Hepatocyte (in vitro differentiated cells): Measurements from ENCODE around the gene COL19A1. TPM values are rescaled to one million over a fixed set of nuclear protein-coding genes. Genes with fewer than 3 reads are reported as not detected.
"Not testable (repeated sequence)": the region's sequence is repeated elsewhere in the genome, so short reads cannot be mapped to it uniquely, and the experiment has no call there.

ENCODE experiments used
- DNase-seq: peaks from one replicate; pipeline ENCODE4 v3.0.0-alpha.2; 2016; ENCODE audit warnings: low spot score
- H2AFZ ChIP-seq: fragments of 200-600 bp; sonication (generic); 2 replicates; pipeline ENCODE4 v1.6.0; 2016; ENCODE audit warnings: antibody characterized with exemption, mild to moderate bottlenecking
- H3K27ac ChIP-seq: fragments of 200-600 bp; sonication (generic); 2 replicates; pipeline ENCODE4 v1.5.1; 2016; ENCODE audit warnings: mild to moderate bottlenecking
- H3K27me3 ChIP-seq: fragments of 200-600 bp; sonication (generic); 2 replicates; pipeline ENCODE4 v1.6.1; 2016
- H3K36me3 ChIP-seq: fragments of 200-600 bp; sonication (generic); replicated peaks from 2 replicates; pipeline ENCODE4 v1.5.1; 2016; ENCODE audit warnings: low read depth; ENCODE audit not compliant: insufficient read depth
- H3K4me1 ChIP-seq: fragments of 200-600 bp; sonication (generic); 2 replicates; pipeline ENCODE4 v1.5.1; 2016; ENCODE audit warnings: mild to moderate bottlenecking, moderate library complexity; ENCODE audit not compliant: insufficient read depth
- H3K4me2 ChIP-seq: fragments of 200-600 bp; sonication (generic); 2 replicates; pipeline ENCODE4 v1.6.0; 2016
- H3K4me3 ChIP-seq: fragments of 200-600 bp; sonication (generic); 2 replicates; pipeline ENCODE4 v1.5.1; 2016; ENCODE audit warnings: mild to moderate bottlenecking
- H3K79me2 ChIP-seq: fragments of 200-600 bp; sonication (generic); 2 replicates; pipeline ENCODE4 v1.6.0; 2017; ENCODE audit warnings: mild to moderate bottlenecking
- H3K9me2 ChIP-seq: fragments of 200-600 bp; sonication (generic); replicated peaks from 2 replicates; pipeline ENCODE4 v1.6.0; 2017; ENCODE audit warnings: mild to moderate bottlenecking; ENCODE audit not compliant: insufficient read depth
- H3K9me3 ChIP-seq: fragments of 200-600 bp; sonication (generic); 2 replicates; pipeline ENCODE4 v1.5.1; 2016; ENCODE audit warnings: low read depth, mild to moderate bottlenecking
- H4K20me1 ChIP-seq: fragments of 200-600 bp; sonication (generic); 2 replicates; pipeline ENCODE4 v1.6.0; 2016; ENCODE audit warnings: mild to moderate bottlenecking; ENCODE audit not compliant: insufficient read depth, poor library complexity, severe bottlenecking
- EZH2 ChIP-seq: fragments of 200-600 bp; sonication (generic); IDR thresholded peaks from 2 replicates; pipeline ENCODE4 v1.6.1; 2016; ENCODE audit warnings: antibody characterized with exemption, mild to moderate bottlenecking, borderline replicate concordance
- EZH2phosphoT487 ChIP-seq: fragments of 200-600 bp; sonication (generic); IDR thresholded peaks from one replicate; pipeline ENCODE4 v1.6.1; 2018; ENCODE audit warnings: antibody characterized with exemption, mild to moderate bottlenecking, low read depth, moderate library complexity; ENCODE audit not compliant: unreplicated experiment, severe bottlenecking
- WGBS: methylation state at CpG from one replicate; pipeline ENCODE4 v1.1.6; 2016; ENCODE audit warnings: low lambda C conversion rate; ENCODE audit errors: missing lambda C conversion rate; 5-methylcytosine and 5-hydroxymethylcytosine counted together
- polyA plus RNA-seq: library from polyadenylated mRNA; unstranded; fragments of >200 nt; fragmentation: Nextera tagmentation; extraction: Ambion mirVana; gene quantifications from 2 replicates; pipeline ENCODE4 v1.2.1, GENCODE V29; 2016
- total RNA-seq: library from RNA; depleted of rRNA; stranded (reverse); fragments of >200 nt; gene quantifications from 2 replicates; pipeline ENCODE4 v1.2.3, GENCODE V29; 2014
- TF ChIP-seq, protein P1 (sequence below): fragments of 200-600 bp; sonication (generic); IDR thresholded peaks from 2 replicates; pipeline ENCODE4 v1.5.1; 2016; ENCODE audit warnings: antibody characterized with exemption, mild to moderate bottlenecking; ENCODE audit not compliant: poor library complexity

The COL19A1 gene
- total and polyA plus RNA-seq, 2 experiments from 2014 or later: 1.1 to 1.2 TPM

DNA sequence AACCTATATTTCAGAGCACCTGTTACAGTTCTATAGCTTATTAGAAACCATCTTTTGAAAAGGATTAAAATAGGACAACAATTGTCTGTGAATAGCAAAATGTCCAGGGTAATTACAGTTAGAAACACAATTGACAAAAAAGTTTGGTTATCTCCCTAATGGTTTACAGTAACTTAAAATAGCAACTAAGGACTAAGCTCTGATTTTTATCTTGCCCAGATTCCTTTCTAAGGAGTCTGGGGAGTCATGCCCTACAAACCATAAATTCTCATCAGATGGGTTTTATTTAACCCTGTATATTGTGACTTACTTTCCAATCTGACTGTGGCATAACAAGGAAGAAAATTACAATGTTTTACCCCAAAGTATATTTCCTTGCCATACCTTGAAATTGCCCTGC lies 26.9 kb downstream of the COL19A1 start:
- not testable (repeated sequence) for H3K27me3 ChIP-seq, H3K79me2 ChIP-seq, H4K20me1 ChIP-seq, H3K9me3 ChIP-seq, H3K27ac ChIP-seq, H3K36me3 ChIP-seq, H3K4me2 ChIP-seq, DNase-seq, H3K9me2 ChIP-seq, H2AFZ ChIP-seq, H3K4me3 ChIP-seq
- peaks cover 15% of the 10 kb centered on the region for H3K4me1 ChIP-seq

DNA sequence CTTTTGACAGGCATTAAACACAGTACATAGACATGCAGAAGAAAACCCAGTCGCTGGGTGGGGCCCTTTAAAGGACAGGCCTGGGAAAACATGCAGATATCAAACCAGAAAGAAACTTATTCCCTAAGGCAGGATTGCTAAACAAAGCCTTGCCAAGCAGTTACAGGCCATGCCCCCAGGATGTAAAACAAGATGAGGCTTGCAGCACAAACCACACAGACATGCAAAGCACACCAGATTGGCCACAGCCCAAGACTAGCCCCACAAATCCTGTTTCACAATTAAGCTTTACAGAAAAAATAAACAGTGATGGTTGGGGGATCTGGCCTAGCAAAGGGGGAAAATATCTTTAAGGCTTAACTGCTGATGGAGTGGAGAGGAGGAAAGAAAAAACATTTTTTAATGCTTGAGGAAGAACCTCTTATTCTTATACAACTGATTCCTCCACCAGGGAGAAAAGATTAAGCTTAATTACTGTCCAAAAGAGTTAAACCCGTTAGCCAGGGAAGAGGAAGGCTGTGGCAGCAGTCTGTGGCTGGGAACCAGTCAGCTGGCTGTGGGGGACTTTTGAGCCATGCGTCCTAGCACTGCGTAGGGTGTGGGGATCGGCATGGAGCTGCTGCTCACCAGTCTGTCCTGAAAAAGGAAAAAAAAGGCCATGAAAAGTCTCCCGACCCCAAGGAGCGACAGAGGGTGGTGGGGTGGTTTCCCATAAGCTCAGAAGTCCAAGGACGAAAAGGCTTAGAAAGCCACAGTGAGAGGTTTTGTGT lies 28.4 kb downstream of the COL19A1 start:
- H3K4me1 ChIP-seq: peaks cover 15% of the 10 kb centered on the region
- H2AFZ ChIP-seq: no peak overlapping the region
- H3K9me2 ChIP-seq: no peaks in the 10 kb centered on the region
- TF ChIP-seq EZH2 (no peak), EZH2phosphoT487 (no peak)
- TF ChIP-seq, protein P1, sequence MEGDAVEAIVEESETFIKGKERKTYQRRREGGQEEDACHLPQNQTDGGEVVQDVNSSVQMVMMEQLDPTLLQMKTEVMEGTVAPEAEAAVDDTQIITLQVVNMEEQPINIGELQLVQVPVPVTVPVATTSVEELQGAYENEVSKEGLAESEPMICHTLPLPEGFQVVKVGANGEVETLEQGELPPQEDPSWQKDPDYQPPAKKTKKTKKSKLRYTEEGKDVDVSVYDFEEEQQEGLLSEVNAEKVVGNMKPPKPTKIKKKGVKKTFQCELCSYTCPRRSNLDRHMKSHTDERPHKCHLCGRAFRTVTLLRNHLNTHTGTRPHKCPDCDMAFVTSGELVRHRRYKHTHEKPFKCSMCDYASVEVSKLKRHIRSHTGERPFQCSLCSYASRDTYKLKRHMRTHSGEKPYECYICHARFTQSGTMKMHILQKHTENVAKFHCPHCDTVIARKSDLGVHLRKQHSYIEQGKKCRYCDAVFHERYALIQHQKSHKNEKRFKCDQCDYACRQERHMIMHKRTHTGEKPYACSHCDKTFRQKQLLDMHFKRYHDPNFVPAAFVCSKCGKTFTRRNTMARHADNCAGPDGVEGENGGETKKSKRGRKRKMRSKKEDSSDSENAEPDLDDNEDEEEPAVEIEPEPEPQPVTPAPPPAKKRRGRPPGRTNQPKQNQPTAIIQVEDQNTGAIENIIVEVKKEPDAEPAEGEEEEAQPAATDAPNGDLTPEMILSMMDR: no peak
- peak; percentile 17 for DNase-seq
- H3K79me2 ChIP-seq: no peaks in the 10 kb centered on the region
- H3K27ac ChIP-seq: peak overlapping the region; percentile 54
- H3K4me2 ChIP-seq: peak overlapping the region; percentile 12
- no peaks in the 10 kb centered on the region for H3K27me3 ChIP-seq
- no peak overlapping the region for H3K4me3 ChIP-seq
- H3K36me3 ChIP-seq: no peaks in the 10 kb centered on the region
- no peaks in the 10 kb centered on the region for H4K20me1 ChIP-seq
- 69% methylated on average over 8 of the region's 8 CpGs for WGBS
- H3K9me3 ChIP-seq: no peaks in the 10 kb centered on the region

DNA sequence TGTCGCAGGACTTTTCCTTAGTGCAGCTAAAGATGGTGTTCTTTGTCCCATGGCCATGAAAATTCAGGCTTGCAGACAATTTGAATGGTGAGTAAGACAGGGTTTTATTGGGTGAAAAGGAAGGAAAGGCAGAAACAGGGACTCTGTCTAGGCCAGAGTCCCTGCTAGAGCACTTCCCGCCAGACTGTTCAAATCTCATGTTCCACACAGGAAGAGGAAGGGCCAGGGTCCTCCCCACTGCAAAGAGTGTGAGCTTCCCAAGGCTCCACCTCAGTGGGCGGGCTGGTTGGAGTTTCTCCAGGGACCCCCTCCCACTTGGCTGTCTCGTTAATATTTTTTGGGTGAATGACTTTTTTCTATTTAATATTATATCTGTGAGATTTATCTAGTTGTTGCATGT lies 29.0 kb downstream of the COL19A1 start:
- Histone ChIP-seq H3K9me2 (no peaks in the 10 kb centered on the region), H3K9me3 (no peaks in the 10 kb centered on the region), H3K27ac (peak overlapping the region; percentile 54), H3K4me1 (peaks cover 15% of the 10 kb centered on the region), H3K79me2 (no peaks in the 10 kb centered on the region), H3K36me3 (no peaks in the 10 kb centered on the region), H3K27me3 (no peaks in the 10 kb centered on the region), H3K4me2 (no peak overlapping the region), H4K20me1 (no peaks in the 10 kb centered on the region), H2AFZ (no peak overlapping the region), H3K4me3 (no peak overlapping the region)
- DNase-seq: no peak
- 92% methylated on average over 4 of the region's 4 CpGs for WGBS
- no peak for TF ChIP-seq EZH2phosphoT487
- TF ChIP-seq, protein P1: no peak
- TF ChIP-seq EZH2: no peak

DNA sequence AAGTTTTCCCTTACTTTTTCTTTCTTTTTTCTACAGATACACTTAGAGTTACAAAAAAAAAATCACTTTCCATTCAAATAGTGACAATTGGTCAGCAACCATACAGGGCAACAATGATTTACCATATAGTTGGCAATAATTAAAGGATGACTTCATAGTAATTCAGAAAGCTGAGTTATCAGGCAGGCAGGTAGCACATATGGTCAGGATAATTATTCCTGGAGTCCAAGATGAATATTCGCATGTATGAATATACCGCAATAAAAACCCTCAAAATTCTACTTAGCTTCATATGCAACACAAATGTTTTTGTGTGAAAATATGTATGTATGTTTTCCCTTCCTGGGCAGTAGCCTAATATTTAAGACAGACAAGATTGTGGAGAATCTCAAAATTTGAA lies 34.5 kb downstream of the COL19A1 start:
- H3K9me2 ChIP-seq: no peaks in the 10 kb centered on the region
- H3K27me3 ChIP-seq: no peaks in the 10 kb centered on the region
- no peak overlapping the region for H3K4me2 ChIP-seq
- TF ChIP-seq, protein P1: no peak
- TF ChIP-seq EZH2: no peak
- no peaks in the 10 kb centered on the region for H3K79me2 ChIP-seq
- WGBS: 98% methylated on average over 2 of the region's 2 CpGs
- H3K36me3 ChIP-seq: no peaks in the 10 kb centered on the region
- H3K9me3 ChIP-seq: no peaks in the 10 kb centered on the region
- DNase-seq: no peak
- H4K20me1 ChIP-seq: no peaks in the 10 kb centered on the region
- H2AFZ ChIP-seq: no peak overlapping the region
- H3K4me3 ChIP-seq: no peak overlapping the region
- no peaks in the 10 kb centered on the region for H3K4me1 ChIP-seq
- no peak overlapping the region for H3K27ac ChIP-seq
